ENCODE data around the gene MT3.

DNA sequence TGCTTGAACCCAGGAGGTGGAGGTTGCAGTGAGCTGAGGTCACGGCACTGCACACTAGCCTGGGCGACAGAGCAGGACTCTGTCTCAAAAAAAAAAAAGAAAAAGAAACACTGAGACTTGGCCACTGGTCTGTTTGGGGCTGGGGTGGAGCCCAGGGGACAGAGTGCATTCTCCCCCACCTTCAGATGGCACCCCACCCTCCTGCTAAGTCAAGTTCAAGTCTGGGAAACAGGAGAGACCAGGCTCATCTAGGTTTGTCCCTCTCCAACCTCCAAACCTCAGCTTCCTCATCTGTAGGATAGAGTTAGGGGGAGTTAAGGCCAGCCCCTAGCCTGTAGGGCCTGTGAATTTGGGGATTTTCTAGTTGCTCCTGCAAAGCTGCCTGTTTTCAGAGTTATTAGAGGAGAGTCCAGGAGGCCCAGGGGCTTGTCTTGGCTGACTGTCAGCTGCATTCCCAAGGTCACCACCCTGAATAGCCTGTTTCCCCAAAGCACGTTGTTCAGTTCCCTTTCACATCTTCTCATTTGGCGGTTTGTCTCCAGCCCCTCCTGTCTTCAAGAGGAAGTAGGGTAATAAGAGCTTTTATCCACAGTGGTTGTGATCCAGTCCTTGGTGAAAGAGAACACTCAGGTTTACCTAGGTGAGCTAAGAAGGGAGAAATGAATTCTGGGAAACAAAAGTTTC, 2.2 kb downstream of the MT3 start:
- TF ChIP-seq, protein P1, sequence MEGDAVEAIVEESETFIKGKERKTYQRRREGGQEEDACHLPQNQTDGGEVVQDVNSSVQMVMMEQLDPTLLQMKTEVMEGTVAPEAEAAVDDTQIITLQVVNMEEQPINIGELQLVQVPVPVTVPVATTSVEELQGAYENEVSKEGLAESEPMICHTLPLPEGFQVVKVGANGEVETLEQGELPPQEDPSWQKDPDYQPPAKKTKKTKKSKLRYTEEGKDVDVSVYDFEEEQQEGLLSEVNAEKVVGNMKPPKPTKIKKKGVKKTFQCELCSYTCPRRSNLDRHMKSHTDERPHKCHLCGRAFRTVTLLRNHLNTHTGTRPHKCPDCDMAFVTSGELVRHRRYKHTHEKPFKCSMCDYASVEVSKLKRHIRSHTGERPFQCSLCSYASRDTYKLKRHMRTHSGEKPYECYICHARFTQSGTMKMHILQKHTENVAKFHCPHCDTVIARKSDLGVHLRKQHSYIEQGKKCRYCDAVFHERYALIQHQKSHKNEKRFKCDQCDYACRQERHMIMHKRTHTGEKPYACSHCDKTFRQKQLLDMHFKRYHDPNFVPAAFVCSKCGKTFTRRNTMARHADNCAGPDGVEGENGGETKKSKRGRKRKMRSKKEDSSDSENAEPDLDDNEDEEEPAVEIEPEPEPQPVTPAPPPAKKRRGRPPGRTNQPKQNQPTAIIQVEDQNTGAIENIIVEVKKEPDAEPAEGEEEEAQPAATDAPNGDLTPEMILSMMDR (IDR thresholded peaks at IDR 0.05), result no peak
- TF ChIP-seq EP300 (IDR thresholded peaks at IDR 0.05) (no peak), POLR2AphosphoS5 (IDR thresholded peaks at IDR 0.05) (no peak), POLR2A (IDR thresholded peaks at IDR 0.05) (no peak)

Data from suprapubic skin (tissue), 4 donors.